Mesenchymal stem cell (in vitro differentiated cells and primary cell): ENCODE results near the gene TTLL13.
A peak's percentile ranks its signal among the peaks of the same experiment; 100 is the strongest.

ENCODE experiments used
- DNase-seq: peaks from one replicate; pipeline ENCODE4 v3.0.0-alpha.2; 2013
- H2AFZ ChIP-seq: one replicate; pipeline ENCODE4 v1.6.1; 2013; ENCODE audit warnings: low read depth, mild to moderate bottlenecking, control low read depth, inconsistent platforms, low read length, moderate library complexity
- H2AK5ac ChIP-seq: 2 replicates; pipeline ENCODE4 v1.6.1; 2013; ENCODE audit warnings: low read length, moderate library complexity, mild to moderate bottlenecking, inconsistent platforms; ENCODE audit not compliant: severe bottlenecking
- H2BK120ac ChIP-seq: one replicate; pipeline ENCODE4 v1.6.1; 2013; ENCODE audit warnings: low read depth, mild to moderate bottlenecking, inconsistent platforms, low read length, moderate library complexity
- H2BK12ac ChIP-seq, 2 experiments: one replicate each; pipeline ENCODE4 v1.6.1; 2013; ENCODE audit warnings: inconsistent platforms in 2 of 2, low read length in 2 of 2, mild to moderate bottlenecking in 2 of 2, moderate library complexity in 2 of 2, control low read depth in 1 of 2
- H2BK15ac ChIP-seq: one replicate; pipeline ENCODE4 v1.6.1; 2013; ENCODE audit warnings: mild to moderate bottlenecking, low read depth, inconsistent platforms; ENCODE audit not compliant: poor library complexity, severe bottlenecking
- H2BK5ac ChIP-seq: 2 replicates; pipeline ENCODE4 v1.6.1; 2013; ENCODE audit warnings: low read depth, mild to moderate bottlenecking, low read length, control low read depth, inconsistent platforms; ENCODE audit not compliant: poor library complexity, severe bottlenecking
- H3K14ac ChIP-seq, 2 experiments: one replicate each; pipeline ENCODE4 v1.6.1; 2013; ENCODE audit warnings: inconsistent platforms in 2 of 2, low read length in 2 of 2, control low read depth in 1 of 2, mild to moderate bottlenecking in 1 of 2, moderate library complexity in 1 of 2
- H3K18ac ChIP-seq, 2 experiments: one replicate each; pipeline ENCODE4 v1.6.1; 2013; ENCODE audit warnings: inconsistent platforms in 2 of 2, low read length in 2 of 2, control low read depth in 1 of 2, low read depth in 1 of 2, mild to moderate bottlenecking in 1 of 2
- H3K23ac ChIP-seq, 2 experiments: one replicate each; pipeline ENCODE4 v1.6.1; 2013; ENCODE audit warnings: inconsistent platforms in 2 of 2, low read length in 2 of 2, mild to moderate bottlenecking in 2 of 2, moderate library complexity in 2 of 2, control low read depth in 1 of 2
- H3K27ac ChIP-seq: 2 replicates; pipeline ENCODE4 v1.5.1; 2013; ENCODE audit warnings: mild to moderate bottlenecking, moderate library complexity, low read length, control low read depth, inconsistent platforms; ENCODE audit not compliant: poor library complexity, severe bottlenecking
- H3K27me3 ChIP-seq, 2 experiments: 2 replicates each; pipeline versions ENCODE4 v1.6.1 to v1.7.0; 2013; ENCODE audit warnings: low read length in 2 of 2, mild to moderate bottlenecking in 2 of 2, moderate library complexity in 2 of 2, control low read depth in 1 of 2, inconsistent platforms in 1 of 2; ENCODE audit not compliant: control insufficient read depth in 1 of 2, insufficient read depth in 1 of 2
- H3K36me3 ChIP-seq, 2 experiments: 2 replicates each; pipeline versions ENCODE4 v1.6.1 to v1.7.0; 2013; ENCODE audit warnings: low read length in 2 of 2, control low read depth in 1 of 2, inconsistent platforms in 1 of 2, low read depth in 1 of 2, mild to moderate bottlenecking in 1 of 2; ENCODE audit not compliant: insufficient read depth in 2 of 2, control insufficient read depth in 1 of 2
- H3K4ac ChIP-seq, 2 experiments: one replicate each; pipeline ENCODE4 v1.6.1; 2013; ENCODE audit warnings: inconsistent platforms in 2 of 2, low read length in 2 of 2, mild to moderate bottlenecking in 2 of 2, moderate library complexity in 2 of 2, control low read depth in 1 of 2, low read depth in 1 of 2
- H3K4me1 ChIP-seq: 2 replicates; pipeline ENCODE4 v1.6.1; 2013; ENCODE audit warnings: low read depth, low read length, control low read depth; ENCODE audit not compliant: control insufficient read depth, insufficient read depth
- H3K4me2 ChIP-seq: 2 replicates; pipeline ENCODE4 v1.6.1; 2013; ENCODE audit warnings: low read length, mild to moderate bottlenecking, inconsistent platforms; ENCODE audit not compliant: poor library complexity, severe bottlenecking
- H3K4me3 ChIP-seq, 2 experiments: 2 replicates each; pipeline versions ENCODE4 v1.5.1 to v1.7.0; 2013; ENCODE audit warnings: low read length in 2 of 2, mild to moderate bottlenecking in 2 of 2, control low read depth in 1 of 2, low read depth in 1 of 2; ENCODE audit not compliant: insufficient read depth in 1 of 2
- H3K79me1 ChIP-seq: replicated peaks from 2 replicates; pipeline ENCODE4 v1.6.1; 2013; ENCODE audit warnings: mild to moderate bottlenecking, control low read depth, low read length, inconsistent platforms; ENCODE audit not compliant: poor library complexity, severe bottlenecking
- H3K9ac ChIP-seq: 2 replicates; pipeline ENCODE4 v1.7.0; 2013; ENCODE audit warnings: mild to moderate bottlenecking, low read length, moderate library complexity
- H3K9me3 ChIP-seq: 2 replicates; pipeline ENCODE4 v1.7.0; 2013; ENCODE audit warnings: mild to moderate bottlenecking, low read length; ENCODE audit not compliant: control insufficient read depth
- H4K8ac ChIP-seq: one replicate; pipeline ENCODE4 v1.6.1; 2013; ENCODE audit warnings: inconsistent platforms, mild to moderate bottlenecking, low read length, moderate library complexity
- H4K91ac ChIP-seq: one replicate; pipeline ENCODE4 v1.6.1; 2013; ENCODE audit warnings: mild to moderate bottlenecking, low read length, inconsistent platforms
- WGBS: methylation state at CpG from one replicate; pipeline ENCODE4 v1.1.7; 2013; ENCODE audit warnings: mixed read lengths; 5-methylcytosine and 5-hydroxymethylcytosine counted together

The TTLL13 gene

DNA sequence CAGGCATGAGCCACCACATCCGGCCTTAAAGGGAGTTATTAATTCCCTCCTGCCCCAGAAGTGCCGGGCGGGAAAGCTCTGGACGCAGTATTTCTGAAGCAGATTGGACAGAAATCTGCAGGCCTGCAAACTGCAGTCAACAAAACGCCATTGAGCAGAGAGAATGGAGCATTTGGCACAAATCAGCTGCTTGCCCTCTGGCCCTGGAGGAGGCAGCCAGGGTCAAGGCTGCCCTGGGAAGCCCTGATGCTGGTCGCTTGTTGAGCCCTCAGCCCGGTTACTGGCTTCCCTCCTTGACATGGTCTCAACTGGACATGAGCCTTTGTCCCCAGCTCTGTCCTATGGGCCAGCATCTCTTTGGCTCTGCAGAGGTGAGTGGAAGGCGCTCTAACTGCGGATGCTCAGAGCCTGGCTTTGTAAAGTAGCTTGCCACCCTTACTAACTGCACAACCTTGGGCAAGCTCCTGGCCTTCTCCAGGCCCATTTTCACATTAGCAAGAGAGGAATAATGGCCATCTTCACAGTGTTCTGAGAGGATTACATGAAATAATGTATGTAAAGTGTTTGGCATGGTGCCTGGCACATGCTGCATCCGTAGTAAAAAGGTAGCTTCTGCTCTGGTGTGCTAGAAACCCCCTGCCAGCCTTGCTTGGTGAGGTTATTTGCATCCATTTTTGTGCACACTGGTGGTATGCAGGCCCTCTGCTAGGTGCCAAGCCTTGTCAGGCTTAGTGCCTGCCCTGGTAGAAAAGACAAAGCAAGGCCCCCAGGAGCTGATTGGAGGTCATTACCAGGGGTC, 44.1 kb upstream of the TTLL13 start:
- no peak overlapping the region for H3K4me3 ChIP-seq
- DNase-seq, result no peak
- 87% methylated on average over 10 of the region's 10 CpGs for WGBS
- peaks cover 0 to 33% of the 10 kb centered on the region in 2 experiments for H3K36me3 ChIP-seq
- no peak overlapping the region for H3K4me2 ChIP-seq
- no peaks in the 10 kb centered on the region for H3K27me3 ChIP-seq
- no peak overlapping the region for H2BK5ac ChIP-seq
- no peak overlapping the region for H2AFZ ChIP-seq
- H3K4ac ChIP-seq, result no peak overlapping the region
- no peak overlapping the region for H3K18ac ChIP-seq
- no peak overlapping the region for H3K14ac ChIP-seq
- no peak overlapping the region for H4K8ac ChIP-seq
- H2AK5ac ChIP-seq, result no peak overlapping the region
- no peak overlapping the region for H3K9ac ChIP-seq
- no peak overlapping the region for H2BK12ac ChIP-seq
- H3K9me3 ChIP-seq, result no peaks in the 10 kb centered on the region
- no peak overlapping the region for H3K23ac ChIP-seq
- H3K4me1 ChIP-seq, result peaks cover 32% of the 10 kb centered on the region
- no peak overlapping the region for H3K27ac ChIP-seq
- H3K79me1 ChIP-seq, result peaks cover 54% of the 10 kb centered on the region
- no peak overlapping the region for H2BK15ac ChIP-seq
- no peak overlapping the region for H4K91ac ChIP-seq
- no peak overlapping the region for H2BK120ac ChIP-seq

GRCh38 chr15:90205886-90206285, 43.5 kb upstream of the TTLL13 start:
- H2BK120ac ChIP-seq, result no peak overlapping the region
- peaks cover 29% of the 10 kb centered on the region for H3K4me1 ChIP-seq
- no peak overlapping the region for H2AFZ ChIP-seq
- no peak for DNase-seq
- H3K9me3 ChIP-seq, result no peaks in the 10 kb centered on the region
- no peak overlapping the region for H2BK15ac ChIP-seq
- H3K4me2 ChIP-seq, result no peak overlapping the region
- H3K4ac ChIP-seq, result no peak overlapping the region
- H2AK5ac ChIP-seq, result no peak overlapping the region
- no peak overlapping the region for H3K18ac ChIP-seq
- H3K27ac ChIP-seq, result no peak overlapping the region
- no peak overlapping the region for H2BK5ac ChIP-seq
- H3K79me1 ChIP-seq, result peaks cover 54% of the 10 kb centered on the region
- no peak overlapping the region for H3K4me3 ChIP-seq
- no peak overlapping the region for H4K8ac ChIP-seq
- peak overlapping the region; percentile 47 for H4K91ac ChIP-seq
- H3K27me3 ChIP-seq, result no peaks in the 10 kb centered on the region
- no peak overlapping the region for H2BK12ac ChIP-seq
- H3K36me3 ChIP-seq, result peaks cover 0 to 38% of the 10 kb centered on the region in 2 experiments
- no peak overlapping the region for H3K23ac ChIP-seq
- WGBS, result 93% methylated on average over 5 of the region's 5 CpGs
- H3K9ac ChIP-seq, result no peak overlapping the region
- H3K14ac ChIP-seq, result no peak overlapping the region

DNA sequence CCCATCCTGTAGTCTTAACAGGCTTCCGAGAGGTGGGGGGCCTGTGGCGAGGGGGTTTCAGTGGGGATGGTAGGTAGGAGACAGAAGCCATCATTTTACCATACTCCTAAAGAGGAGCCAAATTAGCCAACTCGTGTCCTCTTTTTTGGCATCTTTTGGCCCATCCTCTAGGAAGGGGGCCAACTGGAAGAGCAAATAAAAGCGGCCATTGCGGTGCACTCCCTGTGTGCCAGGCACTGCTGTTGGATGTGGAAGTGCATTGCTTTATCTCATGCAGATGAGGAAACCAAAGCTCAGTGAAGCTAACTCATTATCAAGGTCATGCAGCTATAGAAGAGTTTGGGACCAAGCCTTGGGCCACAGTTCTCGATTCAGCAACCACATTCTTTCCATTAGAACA, 42.1 kb upstream of the TTLL13 start:
- no peak overlapping the region for H2BK15ac ChIP-seq
- H3K4ac ChIP-seq, result no peak overlapping the region
- H3K23ac ChIP-seq, result no peak overlapping the region
- H3K18ac ChIP-seq, result no peak overlapping the region
- no peak overlapping the region for H3K9ac ChIP-seq
- H2AFZ ChIP-seq, result no peak overlapping the region
- WGBS, result 95% methylated on average over 5 of the region's 6 CpGs
- H2BK120ac ChIP-seq, result no peak overlapping the region
- H3K79me1 ChIP-seq, result peaks cover 52% of the 10 kb centered on the region
- no peak overlapping the region for H2BK5ac ChIP-seq
- no peaks in the 10 kb centered on the region for H3K9me3 ChIP-seq
- H2AK5ac ChIP-seq, result no peak overlapping the region
- H3K4me3 ChIP-seq, result no peak overlapping the region
- H4K8ac ChIP-seq, result no peak overlapping the region
- H3K4me2 ChIP-seq, result no peak overlapping the region
- no peak overlapping the region for H3K14ac ChIP-seq
- no peak overlapping the region for H3K27ac ChIP-seq
- H3K36me3 ChIP-seq, result peaks cover 0 to 40% of the 10 kb centered on the region in 2 experiments
- peaks cover 39% of the 10 kb centered on the region for H3K4me1 ChIP-seq
- no peak overlapping the region for H2BK12ac ChIP-seq
- H3K27me3 ChIP-seq, result no peaks in the 10 kb centered on the region
- DNase-seq, result no peak
- H4K91ac ChIP-seq, result no peak overlapping the region

GRCh38 chr15:90208356-90208755, 41.0 kb upstream of the TTLL13 start:
- no peak overlapping the region for H3K27ac ChIP-seq
- H3K9me3 ChIP-seq, result no peaks in the 10 kb centered on the region
- no peak overlapping the region for H2BK120ac ChIP-seq
- no peak overlapping the region for H3K23ac ChIP-seq
- H3K4me3 ChIP-seq, result no peak overlapping the region
- no peaks in the 10 kb centered on the region for H3K27me3 ChIP-seq
- H2BK12ac ChIP-seq, result no peak overlapping the region
- H3K79me1 ChIP-seq, result peaks cover 50% of the 10 kb centered on the region
- no peak overlapping the region for H2AK5ac ChIP-seq
- no peak for DNase-seq
- H2BK5ac ChIP-seq, result no peak overlapping the region
- no peak overlapping the region for H2AFZ ChIP-seq
- no peak overlapping the region for H4K8ac ChIP-seq
- H3K4ac ChIP-seq, result no peak overlapping the region
- H3K14ac ChIP-seq, result no peak overlapping the region
- peaks cover 39% of the 10 kb centered on the region for H3K4me1 ChIP-seq
- H2BK15ac ChIP-seq, result no peak overlapping the region
- no peak overlapping the region for H3K4me2 ChIP-seq
- H3K18ac ChIP-seq, result no peak overlapping the region
- no peak overlapping the region for H4K91ac ChIP-seq
- WGBS, result 84% methylated on average over 6 of the region's 6 CpGs
- peaks cover 0 to 44% of the 10 kb centered on the region in 2 experiments for H3K36me3 ChIP-seq
- H3K9ac ChIP-seq, result no peak overlapping the region
